Testis (tissue), 3 donors: ENCODE measurements around the gene VDR. TPM values are rescaled to one million over a fixed set of nuclear protein-coding genes. Genes with fewer than 3 reads are reported as not detected.

Experiments used
- DNase-seq: peaks from one replicate; pipeline ENCODE4 v3.0.0-alpha.2; 2019
- H3K27ac ChIP-seq, 2 donors: fragments of 200-600 bp; sonication (generic); one replicate each; pipeline ENCODE4 v1.5.1; 2019
- H3K27me3 ChIP-seq: fragments of 200-600 bp; sonication (generic); one replicate; pipeline ENCODE4 v1.5.1; 2019
- H3K36me3 ChIP-seq: fragments of 200-600 bp; sonication (generic); one replicate; pipeline ENCODE4 v1.5.1; 2017; ENCODE audit warnings: low read depth; ENCODE audit errors: missing control alignments
- H3K4me1 ChIP-seq: fragments of 200-600 bp; sonication (generic); one replicate; pipeline ENCODE4 v1.5.1; 2019
- H3K4me3 ChIP-seq, 2 donors: fragments of 200-600 bp; sonication (generic); one replicate each; pipeline ENCODE4 v1.5.1; 2017 to 2019
- H3K9me3 ChIP-seq: fragments of 200-600 bp; sonication (generic); one replicate; pipeline ENCODE4 v1.5.1; 2017
- POLR2A ChIP-seq: fragments of 450-650 bp; IDR thresholded peaks from one replicate; pipeline ENCODE4 v1.6.1; 2017; ENCODE audit warnings: antibody characterized with exemption, mild to moderate bottlenecking, moderate library complexity
- WGBS, 2 donors: methylation state at CpG; one replicate each; pipeline ENCODE4 v1.1.5; 2018; 5-methylcytosine and 5-hydroxymethylcytosine counted together
- intact Hi-C: fragments of 100-400 bp; cut with DNase I; formaldehyde crosslinking; loops from one replicate; pipeline ENCODE4 v1.15.1; 2023; ENCODE audit warnings: low total_unique reads
- polyA plus RNA-seq: library from polyadenylated mRNA; stranded (reverse); fragments of 350-450 nt; fragmentation: Illumina TruSeq; extraction: RNeasy Lipid Tissue Mini Kit (QIAGEN cat#74804); gene quantifications from one replicate; pipeline ENCODE4 v1.2.3, GENCODE V29; 2014; ENCODE audit warnings: low read depth, low replicate concordance; ENCODE audit not compliant: insufficient read depth
- total RNA-seq, 2 donors: library from RNA; depleted of rRNA; stranded (reverse); fragments of >200 nt; gene quantifications; one replicate each; pipeline ENCODE4 v1.2.3, GENCODE V29; 2016
- TF ChIP-seq, protein P1 (sequence below), 3 experiments: fragments of 450-650 bp in 2 of 3; fragments of 200-600 bp in 1 of 3; sonication (generic) in 1 of 3; IDR thresholded peaks; one replicate each; pipeline ENCODE4 v1.5.1; 2016 to 2019; ENCODE audit warnings: antibody characterized with exemption in 3 of 3, mild to moderate bottlenecking in 2 of 3, moderate library complexity in 1 of 3

Gene VDR
- total and polyA plus RNA-seq, 3 donors from 2014 or later: 1.4 to 3.7 (median 2.9) TPM

- intact Hi-C loops: no loop called here
- no peak overlapping the region for H3K4me3 ChIP-seq
- H3K36me3 ChIP-seq: no peaks in the 10 kb centered on the region
- no peak for TF ChIP-seq POLR2A
- TF ChIP-seq, protein P1, sequence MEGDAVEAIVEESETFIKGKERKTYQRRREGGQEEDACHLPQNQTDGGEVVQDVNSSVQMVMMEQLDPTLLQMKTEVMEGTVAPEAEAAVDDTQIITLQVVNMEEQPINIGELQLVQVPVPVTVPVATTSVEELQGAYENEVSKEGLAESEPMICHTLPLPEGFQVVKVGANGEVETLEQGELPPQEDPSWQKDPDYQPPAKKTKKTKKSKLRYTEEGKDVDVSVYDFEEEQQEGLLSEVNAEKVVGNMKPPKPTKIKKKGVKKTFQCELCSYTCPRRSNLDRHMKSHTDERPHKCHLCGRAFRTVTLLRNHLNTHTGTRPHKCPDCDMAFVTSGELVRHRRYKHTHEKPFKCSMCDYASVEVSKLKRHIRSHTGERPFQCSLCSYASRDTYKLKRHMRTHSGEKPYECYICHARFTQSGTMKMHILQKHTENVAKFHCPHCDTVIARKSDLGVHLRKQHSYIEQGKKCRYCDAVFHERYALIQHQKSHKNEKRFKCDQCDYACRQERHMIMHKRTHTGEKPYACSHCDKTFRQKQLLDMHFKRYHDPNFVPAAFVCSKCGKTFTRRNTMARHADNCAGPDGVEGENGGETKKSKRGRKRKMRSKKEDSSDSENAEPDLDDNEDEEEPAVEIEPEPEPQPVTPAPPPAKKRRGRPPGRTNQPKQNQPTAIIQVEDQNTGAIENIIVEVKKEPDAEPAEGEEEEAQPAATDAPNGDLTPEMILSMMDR (IDR thresholded peaks at IDR 0.05): no peak
- H3K9me3 ChIP-seq: no peaks in the 10 kb centered on the region
- H3K27me3 ChIP-seq: no peaks in the 10 kb centered on the region
- DNase-seq: no peak
- WGBS, 2 donors: 79 to 83% methylated on average over 3 of the region's 3 CpGs
- peak overlapping the region in 1 of 2 donors; percentile 33 for H3K27ac ChIP-seq
- peaks cover 57% of the 10 kb centered on the region for H3K4me1 ChIP-seq
Observed at GRCh38 chr12:47824635-47825034, 80.2 kb downstream of the VDR start.

- H3K27ac ChIP-seq: peak overlapping the region in 1 of 2 donors; percentile 33
- intact Hi-C loops: no loop called here
Observed at GRCh38 chr12:47824198-47824597, 80.6 kb downstream of the VDR start.

GRCh38 chr12:47823422-47824086, 81.2 kb downstream of the VDR start:
- Histone ChIP-seq H3K4me1 (peaks cover 50% of the 10 kb centered on the region), H3K27ac (peak overlapping the region in 1 of 2 donors; percentile 96), H3K9me3 (no peaks in the 10 kb centered on the region), H3K36me3 (no peaks in the 10 kb centered on the region), H3K27me3 (no peaks in the 10 kb centered on the region), H3K4me3 (no peak overlapping the region)
- no peak for TF ChIP-seq POLR2A
- TF ChIP-seq, protein P1 (IDR thresholded peaks at IDR 0.05): no peak
- DNase-seq: no peak
- intact Hi-C loops: no loop called here
- 67 to 76% methylated on average over 4 to 5 of the region's 5 CpGs for WGBS, 2 donors

More at GRCh38 chr12:47824198-47824597, 80.6 kb downstream of the VDR start:
- no peaks in the 10 kb centered on the region for H3K36me3 ChIP-seq
- no peak for DNase-seq
- peaks cover 52% of the 10 kb centered on the region for H3K4me1 ChIP-seq
- no peaks in the 10 kb centered on the region for H3K9me3 ChIP-seq
- H3K27me3 ChIP-seq: no peaks in the 10 kb centered on the region
- H3K4me3 ChIP-seq: no peak overlapping the region
- TF ChIP-seq, protein P1 (IDR thresholded peaks at IDR 0.05): no peak
- TF ChIP-seq POLR2A: no peak
- 84 to 91% methylated on average over 2 of the region's 2 CpGs for WGBS, 2 donors

DNA sequence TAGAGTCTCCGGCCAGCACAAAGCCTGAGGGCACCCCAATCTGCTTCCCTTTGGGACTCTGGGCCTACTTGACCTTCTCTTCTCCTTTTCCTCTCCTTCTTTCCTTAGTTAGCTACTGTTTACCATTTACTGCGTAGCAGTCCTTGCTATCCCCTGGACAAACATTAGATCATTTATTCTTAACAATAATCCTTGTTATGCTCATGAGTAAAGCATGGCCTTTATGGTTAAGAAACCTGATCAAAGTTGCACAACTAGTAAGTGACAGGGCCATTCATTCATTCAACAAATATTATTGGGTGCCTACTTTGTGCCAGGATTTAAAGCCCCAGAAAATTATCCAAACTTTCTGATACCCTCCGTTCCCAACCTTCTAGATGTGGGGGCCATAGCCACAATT, 81.9 kb downstream of the VDR start:
- H3K27me3 ChIP-seq: no peaks in the 10 kb centered on the region
- H3K9me3 ChIP-seq: no peaks in the 10 kb centered on the region
- intact Hi-C loops: no loop called here
- H3K27ac ChIP-seq: peak overlapping the region; percentile 57 to 96
- 71 to 78% methylated on average over 3 of the region's 3 CpGs for WGBS, 2 donors
- DNase-seq: no peak
- no peak overlapping the region for H3K4me3 ChIP-seq
- no peaks in the 10 kb centered on the region for H3K36me3 ChIP-seq
- H3K4me1 ChIP-seq: peaks cover 48% of the 10 kb centered on the region
- TF ChIP-seq, protein P1 (IDR thresholded peaks at IDR 0.05): no peak
- TF ChIP-seq POLR2A: no peak

DNA sequence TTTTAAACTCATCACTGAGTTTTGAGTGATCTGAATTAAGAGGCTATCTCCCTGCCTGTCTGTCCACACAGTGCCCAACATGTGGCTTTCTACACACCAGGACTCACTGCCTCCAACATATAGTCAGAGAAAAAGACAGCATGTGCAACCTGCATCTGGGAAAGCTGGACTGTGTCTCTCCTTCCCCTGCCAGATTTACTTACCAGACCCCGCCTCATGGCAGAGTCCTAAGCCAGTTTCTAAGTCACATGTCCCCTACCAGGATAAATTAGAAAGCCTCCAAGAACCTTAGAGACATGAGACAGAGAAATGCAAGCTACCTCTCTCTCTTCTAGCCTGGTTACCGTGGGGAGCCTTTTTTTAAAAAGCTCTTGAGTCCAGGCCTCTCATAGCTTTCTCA, 82.4 kb downstream of the VDR start:
- Histone ChIP-seq H3K27me3 (no peaks in the 10 kb centered on the region), H3K4me1 (peaks cover 51% of the 10 kb centered on the region), H3K27ac (peak overlapping the region; percentile 57 to 96), H3K36me3 (no peaks in the 10 kb centered on the region), H3K4me3 (no peak overlapping the region), H3K9me3 (no peaks in the 10 kb centered on the region)
- TF ChIP-seq, protein P1 (IDR thresholded peaks at IDR 0.05): no peak
- TF ChIP-seq POLR2A: no peak
- intact Hi-C loops: no loop called here
- WGBS, 2 donors: 54 to 82% methylated on average over 1 to 2 of the region's 2 CpGs
- no peak for DNase-seq
